T-cell (primary cell): ENCODE data around the gene INS. TPM values are rescaled to one million over a fixed set of nuclear protein-coding genes. Genes with fewer than 3 reads are reported as not detected.

Experiments
- ATAC-seq, 4 experiments: fragments of 200-7000 bp in 3 of 4; fragments of 150-1000 bp in 1 of 4; cut with Tn5 transposase; replicated peaks in 1 of 4; 1 replicate in 3 of 4; 2 replicates in 1 of 4; pipeline ENCODE4 v1.10.0; 2021; ENCODE audit warnings: moderate library complexity in 3 of 4, mild to moderate bottlenecking in 2 of 4, moderate number of reproducible peaks in 1 of 4
- CTCF ChIA-PET, 2 donors: fragments of 300-600 bp; sonication (Branson Sonifier 250); formaldehyde crosslinking; loops; one replicate each; lab custom pipeline; 2022; ENCODE audit warnings: antibody characterized with exemption in 2 of 2; lab: Charles Lee
- POLR2A ChIA-PET, 2 donors: fragments of 300-600 bp; sonication (Branson Sonifier 250); formaldehyde crosslinking; loops; one replicate each; lab custom pipeline; 2022; ENCODE audit warnings: antibody characterized with exemption in 2 of 2; lab: Charles Lee
- DNase-seq, 35 experiments: peaks; one replicate each; pipeline versions ENCODE4 v3.0.0 to v3.0.0-alpha.2; 2013 to 2023
- H3K27ac ChIP-seq: one replicate; pipeline ENCODE4 v1.5.1; 2013; ENCODE audit warnings: low read length
- H3K27me3 ChIP-seq, 2 experiments: replicated peaks in 1 of 2; 1 replicate in 1 of 2; 2 replicates in 1 of 2; pipeline versions ENCODE4 v1.6.1 to v1.7.0; 2013; ENCODE audit warnings: low read length in 1 of 2, mixed read lengths in 1 of 2; ENCODE audit not compliant: control insufficient read depth in 2 of 2, insufficient read depth in 2 of 2; ENCODE audit errors: extremely low read depth in 1 of 2
- H3K36me3 ChIP-seq, 2 donors: 1 replicate in 1 of 2; 2 replicates in 1 of 2; pipeline versions ENCODE4 v1.6.1 to v1.7.0; 2013; ENCODE audit warnings: low read length in 1 of 2; ENCODE audit not compliant: control insufficient read depth in 2 of 2, insufficient read depth in 1 of 2; ENCODE audit errors: extremely low read depth in 1 of 2
- H3K4me1 ChIP-seq, 2 experiments: 1 replicate in 1 of 2; 2 replicates in 1 of 2; pipeline versions ENCODE4 v1.6.1 to v1.7.0; 2013; ENCODE audit warnings: low read length in 2 of 2, mixed read lengths in 1 of 2; ENCODE audit not compliant: insufficient read depth in 2 of 2, control insufficient read depth in 1 of 2; ENCODE audit errors: extremely low read depth in 1 of 2
- H3K4me3 ChIP-seq, 2 donors: 1 replicate in 1 of 2; 2 replicates in 1 of 2; pipeline versions ENCODE4 v1.5.1 to v1.7.0; 2013; ENCODE audit warnings: mild to moderate bottlenecking in 2 of 2, low read length in 1 of 2, moderate library complexity in 1 of 2; ENCODE audit not compliant: control insufficient read depth in 1 of 2; ENCODE audit errors: extremely low read depth in 1 of 2
- H3K9me3 ChIP-seq: 2 replicates; pipeline ENCODE4 v1.7.0; 2013
- H3K27ac Mint-ChIP-seq, 2 donors: one replicate each; pipeline ENCODE4 v1.8.0; 2020 to 2021; ENCODE audit warnings: mild to moderate bottlenecking in 2 of 2, mixed read lengths in 2 of 2
- H3K27me3 Mint-ChIP-seq, 2 donors: one replicate each; pipeline ENCODE4 v1.8.0; 2021 to 2022; ENCODE audit warnings: mixed read lengths in 2 of 2
- H3K36me3 Mint-ChIP-seq: one replicate; pipeline ENCODE4 v1.8.0; 2021; ENCODE audit warnings: mixed read lengths
- H3K4me1 Mint-ChIP-seq, 3 donors: one replicate each; pipeline ENCODE4 v1.8.0; 2020 to 2022; ENCODE audit warnings: mixed read lengths in 3 of 3, mild to moderate bottlenecking in 1 of 3
- H3K4me3 Mint-ChIP-seq, 3 donors: one replicate each; pipeline ENCODE4 v1.8.0; 2020 to 2022; ENCODE audit warnings: mild to moderate bottlenecking in 3 of 3, mixed read lengths in 3 of 3, moderate library complexity in 3 of 3
- H3K9me3 Mint-ChIP-seq, 3 donors: one replicate each; pipeline ENCODE4 v1.8.0; 2020 to 2022; ENCODE audit warnings: mixed read lengths in 3 of 3
- WGBS: methylation state at CpG from one replicate; pipeline ENCODE4 v1.1.5; 2013; ENCODE audit warnings: missing lambda C conversion rate; ENCODE audit not compliant: insufficient coverage; 5-methylcytosine and 5-hydroxymethylcytosine counted together
- total RNA-seq, 35 experiments: library from RNA in 6 of 35; stranded (reverse) in 6 of 35; fragments of 120-200 nt in 1 of 35; gene quantifications; one replicate each; pipeline versions ENCODE4 v1.2.1 to v1.2.4 and lab custom pipeline; 2013 to 2026

The INS gene
- total RNA-seq, 5 donors from 2014 or later (not counting 1 experiment from before 2014, with no cell fraction given): 0.53 to 0.82 TPM; not detected in 3

DNA sequence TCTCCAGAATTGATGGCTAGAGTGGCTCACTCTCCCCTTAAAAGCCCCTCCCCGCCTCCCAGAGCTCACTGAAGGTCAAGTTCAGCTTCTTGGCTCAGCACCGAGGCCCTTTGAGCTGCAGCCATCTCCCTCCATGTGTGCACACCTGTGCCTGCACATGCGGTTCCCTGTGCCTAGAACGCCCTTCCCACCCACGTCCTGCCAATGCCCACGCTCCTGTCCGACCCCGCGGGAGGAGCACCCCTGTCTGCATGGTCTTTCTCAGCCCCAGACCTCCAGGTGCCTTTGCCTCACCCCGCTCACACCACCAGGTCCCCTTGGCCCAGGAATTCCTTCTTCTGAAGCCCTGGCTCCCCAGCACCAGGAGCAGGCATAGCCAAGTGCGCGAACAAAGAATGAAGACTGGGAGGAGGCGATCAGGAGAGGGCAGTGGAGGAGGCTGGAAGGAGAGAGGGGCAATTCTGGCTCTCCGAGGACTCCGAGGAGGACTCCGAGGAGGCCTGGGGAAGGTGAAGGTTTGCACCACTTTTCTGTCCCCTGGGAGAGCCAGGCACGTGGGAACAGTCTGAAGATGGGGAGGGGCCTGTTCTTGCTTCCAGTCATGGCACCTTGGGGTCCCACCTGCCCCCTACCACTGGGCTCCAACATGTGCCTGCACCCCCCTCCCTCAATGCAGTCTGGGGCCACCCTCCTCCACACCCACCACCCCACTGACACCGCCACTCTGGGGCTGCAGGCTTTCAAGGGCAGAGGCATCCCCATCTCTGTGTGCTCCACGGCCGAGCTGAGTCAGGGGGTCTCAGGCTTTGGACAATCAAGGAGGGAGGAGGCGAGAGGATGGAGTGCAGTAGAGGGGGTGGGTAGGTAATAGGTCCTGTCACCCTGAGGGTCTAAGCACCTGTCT lies 39.5 kb downstream of the INS start:
- ATAC-seq (no peak), DNase-seq (no peak)
- ChIA-PET CTCF (no interaction called here), POLR2A (no interaction called here)
- no peak overlapping the region for H3K27ac ChIP-seq
- H3K27me3 Mint-ChIP-seq: peaks cover 22 to 30% of the 10 kb centered on the region in 2 donors
- 81% methylated on average over 18 of the region's 21 CpGs for WGBS
- H3K9me3 ChIP-seq: no peaks in the 10 kb centered on the region
- H3K36me3 Mint-ChIP-seq: no peaks in the 10 kb centered on the region
- no peak overlapping the region for H3K27ac Mint-ChIP-seq
- H3K4me3 ChIP-seq: no peak overlapping the region
- H3K36me3 ChIP-seq: no peaks in the 10 kb centered on the region
- H3K9me3 Mint-ChIP-seq: no peaks in the 10 kb centered on the region
- peaks cover 2 to 42% of the 10 kb centered on the region in 2 experiments for H3K27me3 ChIP-seq
- H3K4me1 ChIP-seq: no peaks in the 10 kb centered on the region
- no peaks in the 10 kb centered on the region for H3K4me1 Mint-ChIP-seq
- no peak overlapping the region for H3K4me3 Mint-ChIP-seq

- no peak overlapping the region for H3K4me3 ChIP-seq
- ATAC-seq: no peak
- no peaks in the 10 kb centered on the region for H3K9me3 Mint-ChIP-seq
- H3K27me3 ChIP-seq: peaks cover 2 to 47% of the 10 kb centered on the region in 2 experiments
- no peak for DNase-seq
- no peak overlapping the region for H3K4me3 Mint-ChIP-seq
- no peaks in the 10 kb centered on the region for H3K4me1 Mint-ChIP-seq
- H3K36me3 Mint-ChIP-seq: no peaks in the 10 kb centered on the region
- ChIA-PET POLR2A (no interaction called here), CTCF (no interaction called here)
- no peak overlapping the region for H3K27ac ChIP-seq
- no peaks in the 10 kb centered on the region for H3K36me3 ChIP-seq
- H3K9me3 ChIP-seq: no peaks in the 10 kb centered on the region
- H3K27me3 Mint-ChIP-seq: peaks cover 25 to 31% of the 10 kb centered on the region in 2 donors
- H3K27ac Mint-ChIP-seq: no peak overlapping the region
- no peaks in the 10 kb centered on the region for H3K4me1 ChIP-seq
- WGBS: 71% methylated on average over 9 of the region's 23 CpGs
Measured at GRCh38 chr11:2120359-2121100, 40.5 kb downstream of the INS start.

DNA sequence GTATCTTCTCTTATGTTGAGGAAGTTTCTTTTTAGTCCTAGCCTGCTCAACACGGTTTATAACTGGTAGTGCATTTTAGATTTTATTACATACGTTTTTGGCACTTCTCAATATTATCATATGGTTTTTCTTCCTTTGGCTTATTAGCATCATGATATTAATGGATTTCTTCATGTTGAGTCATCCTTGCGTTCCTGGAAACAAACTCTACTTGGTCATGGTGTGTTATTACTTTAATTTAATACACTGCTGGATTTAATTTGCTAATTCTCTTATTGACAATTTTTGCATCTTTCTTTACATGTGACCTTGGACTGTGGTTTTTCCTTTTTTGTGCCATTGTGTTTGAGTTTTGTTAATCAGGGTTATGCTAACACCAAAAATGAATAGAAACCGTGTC lies 42.3 kb downstream of the INS start:
- no peaks in the 10 kb centered on the region for H3K9me3 Mint-ChIP-seq
- no peak overlapping the region for H3K27ac ChIP-seq
- ChIA-PET POLR2A (no interaction called here), CTCF (no interaction called here)
- no peaks in the 10 kb centered on the region for H3K4me1 ChIP-seq
- DNase-seq (no peak), ATAC-seq (no peak)
- no peaks in the 10 kb centered on the region for H3K36me3 Mint-ChIP-seq
- H3K4me3 Mint-ChIP-seq: no peak overlapping the region
- H3K27me3 ChIP-seq: peaks cover 2 to 53% of the 10 kb centered on the region in 2 experiments
- no peak overlapping the region for H3K27ac Mint-ChIP-seq
- H3K27me3 Mint-ChIP-seq: peaks cover 20 to 27% of the 10 kb centered on the region in 2 donors
- no peak overlapping the region for H3K4me3 ChIP-seq
- no peaks in the 10 kb centered on the region for H3K36me3 ChIP-seq
- H3K9me3 ChIP-seq: no peaks in the 10 kb centered on the region
- H3K4me1 Mint-ChIP-seq: no peaks in the 10 kb centered on the region
- no CpG with 5 or more reads among the region's 4 CpGs for WGBS

- CTCF ChIA-PET: no interaction called here
- WGBS: 88% methylated on average over 1 of the region's 1 CpG
- no peak overlapping the region for H3K4me3 Mint-ChIP-seq
Measured at GRCh38 chr11:2116680-2117079, 44.3 kb downstream of the INS start.

GRCh38 chr11:2115308-2115707 lies 45.7 kb downstream of the INS start:
- no peak overlapping the region for H3K27ac ChIP-seq
- no peak for ATAC-seq
- Mint-ChIP-seq H3K4me3 (no peak overlapping the region), H3K27me3 (peaks cover 13 to 16% of the 10 kb centered on the region in 2 donors), H3K27ac (no peak overlapping the region), H3K4me1 (no peaks in the 10 kb centered on the region), H3K36me3 (no peaks in the 10 kb centered on the region), H3K9me3 (no peaks in the 10 kb centered on the region)
- no peaks in the 10 kb centered on the region for H3K9me3 ChIP-seq
- ChIA-PET POLR2A (no interaction called here), CTCF (interaction anchor here in 1 of 2 donors (0.6 kb wide), 1 partner anchor 19 kb away, joined by 4 read pairs; no protein-coding TSS in a partner anchor)
- H3K4me3 ChIP-seq: no peak overlapping the region
- H3K36me3 ChIP-seq: no peaks in the 10 kb centered on the region
- peaks cover 2 to 22% of the 10 kb centered on the region in 2 experiments for H3K27me3 ChIP-seq
- no peaks in the 10 kb centered on the region for H3K4me1 ChIP-seq
- DNase-seq: no peak
- WGBS: 95% methylated on average over 6 of the region's 12 CpGs

More at GRCh38 chr11:2116680-2117079, 44.3 kb downstream of the INS start:
- DNase-seq: no peak
- H3K27ac Mint-ChIP-seq: no peak overlapping the region
- no peak for ATAC-seq
- H3K4me1 ChIP-seq: no peaks in the 10 kb centered on the region
- H3K4me3 ChIP-seq: no peak overlapping the region
- H3K36me3 ChIP-seq: no peaks in the 10 kb centered on the region
- peaks cover 20% of the 10 kb centered on the region in 2 donors for H3K27me3 Mint-ChIP-seq
- no peaks in the 10 kb centered on the region for H3K9me3 Mint-ChIP-seq
- H3K27ac ChIP-seq: no peak overlapping the region
- no peaks in the 10 kb centered on the region for H3K4me1 Mint-ChIP-seq
- POLR2A ChIA-PET: no interaction called here
- H3K27me3 ChIP-seq: peaks cover 2 to 33% of the 10 kb centered on the region in 2 experiments
- H3K36me3 Mint-ChIP-seq: no peaks in the 10 kb centered on the region
- H3K9me3 ChIP-seq: no peaks in the 10 kb centered on the region

DNA sequence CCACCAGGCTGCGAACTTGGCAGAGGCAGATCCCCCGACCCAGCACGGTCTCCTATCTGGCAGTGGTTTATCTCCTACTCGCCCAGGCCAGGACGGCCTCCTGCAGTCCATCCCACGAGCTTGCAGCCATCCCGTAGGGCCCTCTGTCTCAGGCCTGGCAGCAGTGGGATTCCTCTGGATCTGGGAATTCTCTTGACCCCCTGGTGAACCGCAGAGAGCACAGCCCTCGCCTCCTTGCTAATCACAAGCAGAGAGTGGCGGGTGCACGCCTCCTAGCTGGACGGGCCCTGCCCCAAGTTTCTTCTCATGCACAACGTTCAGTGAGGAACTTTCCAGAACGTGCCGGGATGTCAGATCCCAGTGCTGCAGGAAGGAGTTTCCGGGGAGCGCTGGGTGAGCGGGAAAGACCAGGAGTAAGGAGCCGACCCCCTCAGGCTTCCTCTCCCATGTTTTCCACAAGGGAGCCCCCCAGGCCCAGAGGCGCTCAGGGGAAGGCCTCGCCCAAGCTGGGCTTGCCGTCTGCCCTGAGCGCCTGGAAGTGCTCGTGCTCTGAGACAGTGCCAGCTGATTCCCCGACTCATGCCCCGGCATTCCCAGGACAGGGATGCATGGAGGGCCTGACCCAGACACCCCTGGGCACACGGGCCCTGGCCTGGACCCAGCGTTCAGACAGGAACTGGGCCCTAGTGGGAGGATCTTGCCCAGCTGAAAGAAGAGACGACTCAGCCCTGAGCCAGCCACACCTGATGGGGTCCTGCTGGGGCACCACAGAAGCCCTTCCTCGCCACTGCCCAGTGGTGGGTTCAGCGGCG lies 46.4 kb downstream of the INS start:
- POLR2A ChIA-PET: no interaction called here
- peaks cover under 1 to 18% of the 10 kb centered on the region in 2 experiments for H3K27me3 ChIP-seq
- no peaks in the 10 kb centered on the region for H3K36me3 ChIP-seq
- Mint-ChIP-seq H3K27ac (no peak overlapping the region), H3K4me3 (no peak overlapping the region), H3K36me3 (no peaks in the 10 kb centered on the region), H3K27me3 (peaks cover 7 to 11% of the 10 kb centered on the region in 2 donors), H3K9me3 (no peaks in the 10 kb centered on the region), H3K4me1 (no peaks in the 10 kb centered on the region)
- no peak overlapping the region for H3K4me3 ChIP-seq
- no peak overlapping the region for H3K27ac ChIP-seq
- CTCF ChIA-PET: no interaction called here
- ATAC-seq: no peak
- H3K4me1 ChIP-seq: peaks cover 0 to under 1% of the 10 kb centered on the region in 2 experiments
- no peak for DNase-seq
- no peaks in the 10 kb centered on the region for H3K9me3 ChIP-seq
- 85% methylated on average over 31 of the region's 32 CpGs for WGBS
